GM13977 (cell line): Measurements from ENCODE around the gene RAPGEF1.

ENCODE experiments used
- DNase-seq: peaks from one replicate; pipeline ENCODE4 v3.0.0; 2012; ENCODE audit warnings: low spot score
- in situ Hi-C: fragments of 300-500 bp; cut with MboI; formaldehyde crosslinking; loops from one replicate; pipeline ENCODE4 v1.12.0; 2022; ENCODE audit warnings: low sequenced_read_pairs, low pct_unique_long_range_greater_than_20kb, mixed read lengths, inconsistent platforms; ENCODE audit not compliant: unreplicated experiment
- TF ChIP-seq, protein P1 (sequence below): IDR thresholded peaks from 2 replicates; pipeline ENCODE4 v1.5.1; 2012; ENCODE audit warnings: mild to moderate bottlenecking, control low read depth; ENCODE audit not compliant: insufficient read depth; ENCODE audit errors: extremely low read depth, missing control alignments

The RAPGEF1 gene

DNA sequence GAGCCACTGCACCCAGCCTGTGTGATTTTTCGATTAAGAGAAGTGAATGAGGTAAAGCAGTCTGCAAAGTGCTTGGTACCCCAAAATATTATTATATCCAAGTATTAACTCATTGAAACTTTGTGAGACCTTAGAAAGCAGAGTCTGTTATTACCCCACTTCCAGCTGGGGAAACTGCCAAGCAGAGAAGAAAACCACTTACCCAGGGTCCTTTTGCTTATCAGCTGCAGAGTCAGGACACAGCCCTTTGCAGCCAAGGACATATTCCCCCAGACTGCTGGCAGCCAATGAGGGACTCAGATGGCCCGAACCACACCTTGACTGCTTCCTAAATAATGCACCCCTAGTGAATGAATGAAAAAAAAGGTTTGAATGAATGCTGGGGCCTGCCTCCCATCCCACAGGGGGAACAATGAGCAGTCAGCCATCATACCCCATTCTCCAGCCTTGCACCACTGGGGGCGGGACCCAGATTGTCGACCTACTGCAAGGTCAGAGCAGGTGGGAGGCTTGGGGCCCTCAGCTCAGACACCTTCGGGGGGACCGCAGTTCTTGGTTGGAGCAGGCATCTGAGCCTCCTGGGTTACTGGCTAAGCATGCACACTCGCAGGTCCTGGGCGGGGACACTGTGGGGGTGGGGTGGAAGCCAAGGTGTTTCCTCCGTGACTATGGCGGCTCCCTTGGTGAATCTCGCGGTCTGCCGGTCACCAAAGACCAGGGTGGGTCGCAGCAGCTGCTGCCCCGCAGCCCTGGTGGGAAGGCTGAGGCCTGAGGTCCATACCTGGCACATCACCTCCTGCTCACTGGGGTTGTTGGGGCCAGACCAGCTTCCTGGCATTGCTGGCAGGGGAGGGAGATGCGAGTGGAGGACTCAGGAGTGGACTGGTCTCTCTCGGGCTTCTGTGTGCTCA lies 164.9 kb downstream of the RAPGEF1 start:
- no peak for DNase-seq
- TF ChIP-seq, protein P1, sequence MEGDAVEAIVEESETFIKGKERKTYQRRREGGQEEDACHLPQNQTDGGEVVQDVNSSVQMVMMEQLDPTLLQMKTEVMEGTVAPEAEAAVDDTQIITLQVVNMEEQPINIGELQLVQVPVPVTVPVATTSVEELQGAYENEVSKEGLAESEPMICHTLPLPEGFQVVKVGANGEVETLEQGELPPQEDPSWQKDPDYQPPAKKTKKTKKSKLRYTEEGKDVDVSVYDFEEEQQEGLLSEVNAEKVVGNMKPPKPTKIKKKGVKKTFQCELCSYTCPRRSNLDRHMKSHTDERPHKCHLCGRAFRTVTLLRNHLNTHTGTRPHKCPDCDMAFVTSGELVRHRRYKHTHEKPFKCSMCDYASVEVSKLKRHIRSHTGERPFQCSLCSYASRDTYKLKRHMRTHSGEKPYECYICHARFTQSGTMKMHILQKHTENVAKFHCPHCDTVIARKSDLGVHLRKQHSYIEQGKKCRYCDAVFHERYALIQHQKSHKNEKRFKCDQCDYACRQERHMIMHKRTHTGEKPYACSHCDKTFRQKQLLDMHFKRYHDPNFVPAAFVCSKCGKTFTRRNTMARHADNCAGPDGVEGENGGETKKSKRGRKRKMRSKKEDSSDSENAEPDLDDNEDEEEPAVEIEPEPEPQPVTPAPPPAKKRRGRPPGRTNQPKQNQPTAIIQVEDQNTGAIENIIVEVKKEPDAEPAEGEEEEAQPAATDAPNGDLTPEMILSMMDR = no peak
- in situ Hi-C loops = no loop called here

DNA sequence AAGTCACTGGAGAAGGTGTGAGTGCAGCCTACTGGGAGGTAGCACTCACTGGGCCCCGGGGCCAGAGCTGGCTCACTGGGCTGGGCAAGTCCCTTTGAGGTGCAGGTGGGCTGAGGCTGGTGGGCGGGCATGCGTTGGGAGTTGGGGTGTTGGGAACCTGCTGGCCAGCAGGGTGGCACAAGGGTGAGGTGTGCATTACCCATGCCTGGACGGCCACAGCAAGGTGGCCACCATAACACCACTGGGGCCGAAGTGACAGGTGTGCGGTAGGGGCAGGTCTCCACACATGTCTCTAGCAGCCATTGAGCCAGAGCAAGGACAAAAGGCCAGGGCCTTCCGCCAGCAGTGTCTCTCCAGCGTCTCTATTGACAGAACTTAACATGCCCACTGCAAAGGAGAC lies 172.0 kb downstream of the RAPGEF1 start:
- TF ChIP-seq, protein P1 = no peak
- in situ Hi-C loops = no loop called here
- DNase-seq = no peak

DNA sequence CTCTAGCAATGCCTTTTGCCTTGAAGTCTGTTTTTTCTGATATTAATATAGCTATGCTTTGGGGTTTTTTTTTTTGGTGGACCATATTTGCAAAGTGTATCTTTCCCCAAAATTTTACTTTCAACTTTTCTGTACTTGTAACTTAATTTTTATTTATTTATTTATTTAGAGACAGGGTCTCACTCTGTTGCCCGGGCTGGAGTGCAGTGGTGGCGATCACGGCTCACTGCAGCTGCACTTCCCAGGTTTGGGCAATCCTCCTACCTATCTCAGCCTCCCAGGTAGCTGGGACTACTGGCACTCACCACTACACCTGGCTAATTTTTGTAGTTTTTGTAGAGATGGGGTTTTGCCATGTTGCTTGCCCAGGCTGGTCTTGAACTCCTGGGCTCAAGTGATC lies 173.7 kb downstream of the RAPGEF1 start:
- TF ChIP-seq, protein P1 = no peak
- in situ Hi-C loops = no loop called here
- DNase-seq = no peak

DNA sequence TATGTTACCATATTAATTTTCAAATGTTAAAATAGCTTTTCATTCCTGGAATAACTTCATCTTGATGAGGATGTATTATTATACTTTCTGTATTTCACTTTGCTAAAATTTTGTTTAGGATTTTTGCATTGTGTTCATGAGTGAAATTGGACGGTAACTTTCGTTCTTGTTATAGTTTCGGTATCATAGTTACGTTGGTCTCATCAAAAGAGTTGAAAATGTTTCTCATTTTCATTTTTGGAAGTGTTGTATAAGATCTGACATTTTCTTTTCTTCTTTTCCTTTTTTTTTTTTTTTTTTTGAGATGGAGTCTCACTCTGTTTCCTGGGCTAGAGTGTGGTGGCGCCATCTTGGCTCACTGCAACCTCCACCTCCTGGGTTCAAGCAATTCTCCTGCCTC lies 174.5 kb downstream of the RAPGEF1 start:
- no peak for DNase-seq
- in situ Hi-C loops = no loop called here
- TF ChIP-seq, protein P1 = no peak

DNA sequence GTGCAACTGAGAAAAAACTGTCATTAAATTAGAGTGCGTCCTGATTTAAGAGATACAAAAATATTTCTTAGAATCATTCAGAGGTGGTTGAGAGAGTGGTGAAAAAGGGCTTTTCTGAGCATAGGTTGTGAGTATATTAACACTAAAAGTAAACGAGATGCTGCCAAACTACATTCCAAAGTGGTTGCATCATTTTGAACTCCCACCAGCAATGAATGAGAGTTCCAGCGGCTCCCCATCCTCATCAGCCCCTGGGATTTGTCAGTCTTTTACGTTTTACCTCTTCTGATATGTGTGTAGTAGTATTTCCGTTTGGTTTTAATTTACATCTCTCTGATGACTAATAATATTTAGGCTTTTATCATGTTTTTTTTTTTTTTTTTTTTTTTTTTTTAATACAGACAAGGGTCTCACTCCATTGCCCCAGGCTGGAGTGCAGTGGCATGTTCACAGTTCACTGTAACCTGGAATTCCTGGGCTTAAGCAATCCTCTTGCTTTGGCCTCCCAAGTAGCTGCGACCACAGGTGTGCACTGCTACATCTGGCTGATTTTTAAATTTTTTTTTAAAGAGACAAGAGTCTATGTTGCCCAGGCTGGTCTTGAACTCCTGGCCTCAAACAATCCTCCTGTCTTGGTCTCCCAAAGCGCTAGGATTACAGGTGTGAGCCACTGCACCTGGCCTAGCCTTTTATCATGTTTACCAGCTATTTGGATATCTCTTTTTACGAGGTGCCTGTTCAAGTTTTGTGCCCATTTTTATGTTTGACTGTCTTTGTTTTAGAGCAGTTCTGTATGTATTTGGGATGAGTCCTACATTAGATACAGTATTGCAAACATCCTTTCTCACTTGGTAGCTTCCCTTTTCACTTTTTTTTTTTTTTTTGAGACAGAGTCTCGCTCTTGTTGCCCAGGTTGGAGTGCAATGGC lies 177.6 kb downstream of the RAPGEF1 start:
- in situ Hi-C loops = no loop called here
- TF ChIP-seq, protein P1 = no peak
- no peak for DNase-seq

DNA sequence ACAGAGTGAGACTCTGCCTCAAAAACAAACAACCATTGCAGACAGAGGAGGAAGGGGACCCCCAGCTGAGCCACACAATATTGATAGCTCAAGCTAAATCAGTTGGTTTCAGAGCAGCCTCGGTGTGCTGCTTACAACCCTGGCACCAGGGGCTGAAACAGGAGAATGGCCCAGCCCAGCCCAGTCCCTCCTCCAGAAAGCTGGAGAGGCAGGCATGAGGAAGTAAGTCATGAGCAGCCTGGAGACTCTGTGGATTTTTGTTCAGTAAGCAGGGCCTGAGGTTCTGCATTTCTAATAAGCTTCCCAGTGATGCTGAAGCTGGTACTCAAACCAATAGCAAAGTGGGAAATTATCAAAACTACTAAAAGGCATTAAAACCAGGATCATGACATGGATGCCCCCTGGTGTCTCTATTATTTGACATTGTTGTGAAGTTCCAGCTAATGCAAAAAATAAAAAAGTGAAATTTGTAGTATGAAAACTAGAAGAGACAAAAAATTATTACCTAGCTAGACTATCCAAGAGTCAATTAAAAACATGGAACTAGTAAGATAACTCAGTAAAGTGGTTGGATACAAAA lies 180.4 kb downstream of the RAPGEF1 start:
- in situ Hi-C loops = no loop called here
- no peak for DNase-seq
- TF ChIP-seq, protein P1 = no peak
